Activated CD4-positive, CD25-positive, alpha-beta regulatory T cell treated with anti-CD3 and anti-CD28 coated beads, Interleukin-2, amount 50 U/mL, for 72 hours (primary cell): Measurements from ENCODE around the gene ZSCAN21.
"Not testable (repeated sequence)": the region's sequence is repeated elsewhere in the genome, so short reads cannot be mapped to it uniquely, and the experiment has no call there.

Experiments used
- DNase-seq: peaks from one replicate; pipeline ENCODE4 v3.0.0; 2021

The ZSCAN21 gene

GRCh38 chr7:100049441-100050291 is at the start of gene ZSCAN21:
Gene ZSCAN21, plus strand, starts transcription at chr7:100049774. Its CDS starts 7,233 bp downstream, at chr7:100057007.
- peak; percentile 85 for DNase-seq

GRCh38 chr7:100000239-100000638 is 49.3 kb upstream of the ZSCAN21 start:
- no peak for DNase-seq

- no peak for DNase-seq
Measured at GRCh38 chr7:100003711-100004661, 45.6 kb upstream of the ZSCAN21 start.

- no peak for DNase-seq
Measured at GRCh38 chr7:100007887-100008286, 41.7 kb upstream of the ZSCAN21 start.

GRCh38 chr7:100008525-100008924 is 41.0 kb upstream of the ZSCAN21 start:
- no peak for DNase-seq

- DNase-seq: not testable (repeated sequence)
Measured at GRCh38 chr7:100009952-100010351, 39.6 kb upstream of the ZSCAN21 start.

GRCh38 chr7:100010901-100011300 is 38.7 kb upstream of the ZSCAN21 start:
- no peak for DNase-seq

GRCh38 chr7:100011516-100011915 is 38.1 kb upstream of the ZSCAN21 start:
- DNase-seq: no peak

- not testable (repeated sequence) for DNase-seq
Measured at GRCh38 chr7:100012385-100013327, 36.9 kb upstream of the ZSCAN21 start.

GRCh38 chr7:100013328-100013676 is 36.3 kb upstream of the ZSCAN21 start:
- no peak for DNase-seq

GRCh38 chr7:100015232-100016214 is 34.1 kb upstream of the ZSCAN21 start, which contains the start of gene ZKSCAN1:
Gene ZKSCAN1, plus strand, starts transcription at chr7:100015596. Its CDS starts 7,911 bp downstream, at chr7:100023507.
- DNase-seq: peak; percentile 80

GRCh38 chr7:100016215-100016901 is 33.2 kb upstream of the ZSCAN21 start:
- DNase-seq: no peak

GRCh38 chr7:100017300-100017699 is 32.3 kb upstream of the ZSCAN21 start:
- no peak for DNase-seq

GRCh38 chr7:100017875-100018274 is 31.7 kb upstream of the ZSCAN21 start:
- no peak for DNase-seq

- DNase-seq: no peak
Measured at GRCh38 chr7:100019908-100020307, 29.7 kb upstream of the ZSCAN21 start.

- no peak for DNase-seq
Measured at GRCh38 chr7:100021297-100021696, 28.3 kb upstream of the ZSCAN21 start.

GRCh38 chr7:100022621-100023020 is 27.0 kb upstream of the ZSCAN21 start:
- DNase-seq: no peak

GRCh38 chr7:100023526-100023925 is 26.0 kb upstream of the ZSCAN21 start:
- DNase-seq: no peak

GRCh38 chr7:100024020-100024619 is 25.5 kb upstream of the ZSCAN21 start:
- DNase-seq: no peak

GRCh38 chr7:100027197-100027596 is 22.4 kb upstream of the ZSCAN21 start:
- DNase-seq: no peak
